ENCODE results near the gene TLR7. TPM values are rescaled to one million over a fixed set of nuclear protein-coding genes. Genes with fewer than 3 reads are reported as not detected.

The TLR7 gene
- total RNA-seq, 1 donor from 2014 or later, result 7.8 TPM

- Histone ChIP-seq H3K36me3 (no peaks in the 10 kb centered on the region), H3K4me3 (no peak overlapping the region), H3K9me3 (no peaks in the 10 kb centered on the region), H3K27ac (no peak overlapping the region), H3K27me3 (ENCODE audit: low read depth) (no peaks in the 10 kb centered on the region), H3K4me1 (no peaks in the 10 kb centered on the region)
- no peak for DNase-seq
- intact Hi-C loops (cut with DNase I), result no loop called here
- no peak for TF ChIP-seq CTCF (IDR thresholded peaks at IDR 0.05)
- ATAC-seq, result peak in 1 of 2 donors; percentile 84
Observed at GRCh38 chrX:12917753-12918152, 50.9 kb downstream of the TLR7 start.

GRCh38 chrX:12919051-12919450 lies 52.2 kb downstream of the TLR7 start:
- TF ChIP-seq CTCF (IDR thresholded peaks at IDR 0.05), result no peak
- no peak overlapping the region for H3K4me3 ChIP-seq
- H3K9me3 ChIP-seq, result no peaks in the 10 kb centered on the region
- H3K27me3 ChIP-seq (ENCODE audit: low read depth), result no peaks in the 10 kb centered on the region
- intact Hi-C loops (cut with DNase I), result no loop called here
- no peaks in the 10 kb centered on the region for H3K36me3 ChIP-seq
- ATAC-seq, result no peak
- DNase-seq, result no peak
- H3K27ac ChIP-seq, result no peak overlapping the region
- no peaks in the 10 kb centered on the region for H3K4me1 ChIP-seq

DNA sequence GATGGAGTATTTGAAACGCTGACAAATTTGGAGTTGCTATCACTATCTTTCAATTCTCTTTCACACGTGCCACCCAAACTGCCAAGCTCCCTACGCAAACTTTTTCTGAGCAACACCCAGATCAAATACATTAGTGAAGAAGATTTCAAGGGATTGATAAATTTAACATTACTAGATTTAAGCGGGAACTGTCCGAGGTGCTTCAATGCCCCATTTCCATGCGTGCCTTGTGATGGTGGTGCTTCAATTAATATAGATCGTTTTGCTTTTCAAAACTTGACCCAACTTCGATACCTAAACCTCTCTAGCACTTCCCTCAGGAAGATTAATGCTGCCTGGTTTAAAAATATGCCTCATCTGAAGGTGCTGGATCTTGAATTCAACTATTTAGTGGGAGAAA lies 52.7 kb downstream of the TLR7 start:
- ATAC-seq, result no peak
- no peak overlapping the region for H3K4me3 ChIP-seq
- no peaks in the 10 kb centered on the region for H3K27me3 ChIP-seq (ENCODE audit: low read depth)
- intact Hi-C loops (cut with DNase I), result no loop called here
- no peak overlapping the region for H3K27ac ChIP-seq
- no peaks in the 10 kb centered on the region for H3K9me3 ChIP-seq
- H3K36me3 ChIP-seq, result no peaks in the 10 kb centered on the region
- TF ChIP-seq CTCF (IDR thresholded peaks at IDR 0.05), result no peak
- DNase-seq, result no peak
- H3K4me1 ChIP-seq, result no peaks in the 10 kb centered on the region

- no peak for TF ChIP-seq CTCF (IDR thresholded peaks at IDR 0.05)
- Histone ChIP-seq H3K4me3 (no peak overlapping the region), H3K36me3 (no peaks in the 10 kb centered on the region), H3K9me3 (no peaks in the 10 kb centered on the region), H3K4me1 (no peaks in the 10 kb centered on the region), H3K27ac (no peak overlapping the region), H3K27me3 (ENCODE audit: low read depth) (no peaks in the 10 kb centered on the region)
- no peak for DNase-seq
- intact Hi-C loops (cut with DNase I), result no loop called here
- ATAC-seq, result no peak
Observed at GRCh38 chrX:12920990-12921389, 54.1 kb downstream of the TLR7 start.

- Histone ChIP-seq H3K36me3 (no peaks in the 10 kb centered on the region), H3K27me3 (ENCODE audit: low read depth) (no peaks in the 10 kb centered on the region), H3K4me1 (no peaks in the 10 kb centered on the region), H3K9me3 (no peaks in the 10 kb centered on the region), H3K27ac (no peak overlapping the region), H3K4me3 (no peak overlapping the region)
- intact Hi-C loops (cut with DNase I), result no loop called here
- ATAC-seq, result no peak
- DNase-seq, result no peak
- TF ChIP-seq CTCF (IDR thresholded peaks at IDR 0.05), result no peak
Observed at GRCh38 chrX:12921886-12922598, 55.2 kb downstream of the TLR7 start.
